Right lobe of liver (tissue), 4 donors: Measurements from ENCODE around the gene ZSCAN10.

ENCODE experiments used
- CTCF ChIP-seq, 4 donors: fragments of 200-600 bp in 3 of 4; fragments of 450-650 bp in 1 of 4; IDR thresholded peaks; one replicate each; pipeline versions ENCODE4 v1.5.1 to v1.8.0; 2016 to 2022; ENCODE audit warnings: antibody characterized with exemption in 4 of 4, mild to moderate bottlenecking in 2 of 4
- POLR2A ChIP-seq: fragments of 450-650 bp; IDR thresholded peaks from one replicate; pipeline ENCODE4 v1.6.1; 2017; ENCODE audit warnings: antibody characterized with exemption, mild to moderate bottlenecking
- donor health status: DM: no; HTN: no; CAD: no.
- donor health status: DM: no; HTN: no; CAD: no.
- donor health status: DM: no; HTN: yes; CAD: no.

- TF ChIP-seq CTCF (IDR thresholded peaks at IDR 0.05), result no peak
- no peak for TF ChIP-seq POLR2A
Measured at GRCh38 chr16:3098459-3099394, at the start of gene ZSCAN10.
